ENCODE data around the gene ADCY6.

ADCY6 gene

GRCh38 chr12:48788854-48789775, at the start of gene ADCY6:
Gene ADCY6, minus strand, starts transcription at chr12:48789089. Its CDS starts 5,655 bp downstream, at chr12:48783434.
- no peak for DNase-seq
- no peak for ATAC-seq

- ATAC-seq, result no peak
- no peak for DNase-seq
Observed at GRCh38 chr12:48838048-48838447, 49.2 kb upstream of the ADCY6 start.

GRCh38 chr12:48832321-48833060, 43.6 kb upstream of the ADCY6 start:
- DNase-seq (no peak), ATAC-seq (no peak)

GRCh38 chr12:48831257-48831656, 42.4 kb upstream of the ADCY6 start:
- DNase-seq (no peak), ATAC-seq (no peak)

GRCh38 chr12:48828841-48829575, 40.1 kb upstream of the ADCY6 start:
- DNase-seq (no peak), ATAC-seq (no peak)

- no peak for ATAC-seq
- DNase-seq, result no peak
Observed at GRCh38 chr12:48828293-48828692, 39.4 kb upstream of the ADCY6 start.

GRCh38 chr12:48827513-48828096, 38.7 kb upstream of the ADCY6 start:
- no peak for ATAC-seq
- DNase-seq, result no peak

- ATAC-seq, result no peak
Observed at GRCh38 chr12:48827026-48827425, 38.1 kb upstream of the ADCY6 start.

GRCh38 chr12:48826209-48826855, 37.4 kb upstream of the ADCY6 start:
- ATAC-seq, result no peak
- no peak for DNase-seq

More at GRCh38 chr12:48827026-48827425, 38.1 kb upstream of the ADCY6 start:
- DNase-seq, result no peak

- no peak for ATAC-seq
- DNase-seq, result no peak
Observed at GRCh38 chr12:48824905-48825304, 36.0 kb upstream of the ADCY6 start.

- ATAC-seq (no peak), DNase-seq (no peak)
Observed at GRCh38 chr12:48824112-48824511, 35.2 kb upstream of the ADCY6 start.

GRCh38 chr12:48823281-48823680, 34.4 kb upstream of the ADCY6 start:
- ATAC-seq (no peak), DNase-seq (no peak)

GRCh38 chr12:48822711-48823110, 33.8 kb upstream of the ADCY6 start:
- ATAC-seq (no peak), DNase-seq (no peak)

- ATAC-seq, result no peak
- no peak for DNase-seq
Observed at GRCh38 chr12:48822139-48822538, 33.2 kb upstream of the ADCY6 start.

- no peak for ATAC-seq
Observed at GRCh38 chr12:48819986-48820725, 31.3 kb upstream of the ADCY6 start.

GRCh38 chr12:48818831-48819590, 30.1 kb upstream of the ADCY6 start:
- no peak for ATAC-seq
- peak; percentile 55 for DNase-seq

More at GRCh38 chr12:48819986-48820725, 31.3 kb upstream of the ADCY6 start:
- DNase-seq, result no peak

- ATAC-seq (peak; percentile 41), DNase-seq (peak; percentile 84)
Observed at GRCh38 chr12:48817873-48818830, 29.3 kb upstream of the ADCY6 start, which contains the start of gene CACNB3. Gene CACNB3, plus strand, starts transcription at chr12:48818496. Its CDS starts 434 bp downstream, at chr12:48818930.

- no peak for DNase-seq
- no peak for ATAC-seq
Observed at GRCh38 chr12:48816143-48816854, 27.4 kb upstream of the ADCY6 start.
